Stimulated activated CD8-positive, alpha-beta memory T cell treated with anti-CD3 and anti-CD28 coated beads, Interleukin-12 subunit alpha, Interleukin-12 subunit beta, amount 100 ng/mL, for 1 hour (primary cell): Measurements from ENCODE around the gene SURF6.
"Not testable (repeated sequence)": the region's sequence is repeated elsewhere in the genome, so short reads cannot be mapped to it uniquely, and the experiment has no call there.

ENCODE experiments used
- DNase-seq: peaks from one replicate; pipeline ENCODE4 v3.0.0-alpha.2; 2020; ENCODE audit warnings: low read depth

The SURF6 gene

DNA sequence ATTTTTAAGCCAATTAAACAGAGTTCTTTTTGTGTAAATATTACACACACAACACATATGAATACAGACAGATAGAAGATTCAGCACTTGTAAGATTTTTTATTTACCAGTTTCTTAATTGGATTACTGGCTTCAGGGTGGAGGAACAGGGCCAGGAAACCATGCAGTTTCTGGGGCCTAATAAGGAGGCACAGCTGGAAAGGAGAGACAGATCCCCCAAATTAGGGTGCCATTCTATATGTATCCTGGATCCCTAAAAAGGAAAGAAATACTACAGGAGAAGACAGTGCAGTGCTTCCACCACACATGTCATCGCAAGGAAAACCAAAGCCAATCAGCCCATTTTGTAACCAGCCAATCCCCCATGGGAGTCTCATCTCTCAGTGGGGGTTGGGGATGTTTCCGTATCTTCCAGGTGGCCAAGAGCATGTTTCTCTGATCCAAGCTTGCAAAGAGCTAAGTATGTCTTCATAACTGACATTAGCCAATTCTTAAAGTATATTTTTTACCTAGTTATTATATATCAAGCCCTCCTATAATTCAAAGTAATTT is 45.2 kb downstream of the SURF6 start:
- DNase-seq: no peak

GRCh38 chr9:133286523-133286922 is 49.5 kb downstream of the SURF6 start:
- no peak for DNase-seq

GRCh38 chr9:133285252-133285775 is 50.7 kb downstream of the SURF6 start:
- no peak for DNase-seq

DNA sequence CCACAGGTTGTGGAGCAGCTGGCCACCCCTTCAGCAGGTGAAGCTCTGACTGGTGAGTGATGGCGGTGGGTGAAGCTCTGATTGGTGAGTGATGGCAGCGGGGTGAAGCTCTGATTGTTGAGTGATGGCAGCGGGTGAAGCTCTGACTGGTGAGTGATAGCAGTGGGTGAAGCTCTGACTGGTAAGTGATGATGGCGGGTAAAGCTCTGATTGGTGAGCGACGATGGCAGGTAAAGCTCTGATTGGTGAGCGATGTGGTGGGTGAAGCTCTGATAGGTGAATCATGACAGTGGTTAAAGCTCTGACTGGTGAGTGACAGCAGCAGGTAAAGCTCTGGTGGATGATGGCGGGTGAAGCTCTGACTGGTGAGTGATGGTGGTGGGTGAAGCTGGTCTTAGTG is 51.6 kb downstream of the SURF6 start:
- DNase-seq: no peak

- not testable (repeated sequence) for DNase-seq
Measured at GRCh38 chr9:133283255-133284032, 52.5 kb downstream of the SURF6 start.

DNA sequence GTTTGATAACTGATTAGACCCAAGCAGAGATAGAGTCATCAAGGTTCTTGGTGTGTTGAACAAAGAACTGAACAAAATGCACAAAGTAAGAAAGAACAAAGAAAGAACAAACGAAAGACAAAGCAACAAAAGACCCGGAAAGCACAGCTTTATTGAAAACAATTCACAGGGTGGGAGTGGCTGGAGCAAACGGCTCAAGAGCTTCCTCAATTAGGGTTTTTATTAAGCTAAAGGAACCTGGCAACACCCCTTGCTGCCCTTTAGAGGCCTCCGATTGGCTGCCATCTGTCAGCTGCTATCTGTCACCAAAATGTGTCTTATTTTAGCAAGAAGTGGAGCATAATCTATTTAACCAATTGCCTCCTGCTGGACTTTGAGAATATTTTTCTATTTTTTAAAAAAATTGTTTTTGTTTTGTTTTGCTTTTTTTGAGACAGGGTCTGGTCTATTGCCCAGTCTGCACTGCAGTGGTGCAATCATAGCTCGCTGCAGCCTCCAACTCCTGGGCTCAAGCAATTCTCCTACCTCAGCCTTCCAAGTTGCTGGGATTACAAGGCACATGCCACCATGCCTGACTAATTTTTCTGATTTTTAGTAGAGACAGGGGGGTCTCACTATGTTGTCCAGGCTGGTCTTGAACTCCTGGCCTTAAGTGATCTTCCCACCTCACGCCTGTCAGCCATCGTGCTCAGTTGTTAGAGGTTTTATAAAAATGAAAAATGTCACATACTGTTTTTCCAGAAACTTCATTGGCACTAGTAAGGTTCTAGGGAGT is 53.3 kb downstream of the SURF6 start:
- DNase-seq: no peak

DNA sequence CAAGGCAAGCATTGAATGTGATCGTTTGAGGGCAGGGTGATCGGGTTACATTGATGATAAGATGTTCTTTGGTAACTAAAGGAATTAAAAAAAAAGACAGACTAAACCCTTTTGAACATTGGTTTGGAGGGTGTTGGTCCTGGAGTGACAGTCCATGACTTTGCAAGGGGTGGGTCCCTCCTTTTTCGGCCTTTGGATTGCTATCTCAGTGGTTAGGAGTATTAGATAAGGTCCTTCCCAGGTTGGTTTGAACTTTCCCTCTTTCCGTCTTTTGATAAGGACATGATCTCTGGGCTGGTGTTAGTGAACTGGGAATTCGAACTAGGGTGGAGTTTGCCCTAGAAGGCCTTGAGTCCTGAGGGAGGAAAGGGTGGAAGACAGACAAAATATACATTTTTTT is 55.6 kb downstream of the SURF6 start:
- no peak for DNase-seq
